ENCODE measurements around the gene NDUFS3. TPM values are rescaled to one million over a fixed set of nuclear protein-coding genes. Genes with fewer than 3 reads are reported as not detected.

Gene NDUFS3
- total RNA-seq, 1 experiment from 2014 or later: 104 TPM

DNA sequence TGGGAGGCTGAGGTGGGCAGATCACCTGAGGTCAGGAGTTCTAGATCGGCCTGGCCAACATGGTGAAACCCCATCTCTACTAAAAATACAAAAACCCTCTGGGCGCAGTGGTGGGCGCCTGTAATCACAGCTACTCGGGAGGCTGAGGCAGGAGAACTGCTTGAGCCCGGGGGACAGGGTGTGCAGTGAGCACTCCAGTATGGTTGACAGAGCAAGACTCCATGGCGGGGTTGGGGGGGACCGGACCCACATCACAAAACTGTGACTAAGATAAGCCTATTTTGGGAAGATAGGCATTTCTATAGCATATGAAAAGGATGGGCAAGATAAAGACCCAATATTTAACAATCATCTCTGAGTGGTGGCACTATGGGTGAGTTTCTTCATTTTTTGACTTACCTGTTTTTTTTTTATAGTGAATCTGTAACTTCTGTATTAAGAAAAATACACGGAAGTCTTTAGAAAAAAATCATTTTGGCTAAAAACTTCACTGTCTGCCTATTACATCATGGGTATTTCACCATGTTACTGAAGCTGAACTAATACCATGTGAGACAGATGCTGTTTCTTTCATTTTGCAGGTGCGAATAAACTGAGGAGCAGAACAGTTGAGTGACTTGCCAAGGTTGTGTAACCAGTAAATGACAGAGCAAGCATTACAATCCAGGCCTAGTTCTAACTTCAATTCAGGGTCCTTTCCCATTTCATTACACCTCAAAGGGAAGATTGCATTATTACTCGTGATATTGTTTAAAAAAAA, 28.4 kb upstream of the NDUFS3 start:
- peak overlapping the region; percentile 70 for H3K27ac Mint-ChIP-seq (ENCODE audit: unreplicated experiment)
- BruUV-seq (replicated peaks): no TSS peak
- no peak for DNase-seq
- no peaks in the 10 kb centered on the region for H3K27me3 Mint-ChIP-seq (ENCODE audit: unreplicated experiment)
- TF ChIP-seq, protein P1, sequence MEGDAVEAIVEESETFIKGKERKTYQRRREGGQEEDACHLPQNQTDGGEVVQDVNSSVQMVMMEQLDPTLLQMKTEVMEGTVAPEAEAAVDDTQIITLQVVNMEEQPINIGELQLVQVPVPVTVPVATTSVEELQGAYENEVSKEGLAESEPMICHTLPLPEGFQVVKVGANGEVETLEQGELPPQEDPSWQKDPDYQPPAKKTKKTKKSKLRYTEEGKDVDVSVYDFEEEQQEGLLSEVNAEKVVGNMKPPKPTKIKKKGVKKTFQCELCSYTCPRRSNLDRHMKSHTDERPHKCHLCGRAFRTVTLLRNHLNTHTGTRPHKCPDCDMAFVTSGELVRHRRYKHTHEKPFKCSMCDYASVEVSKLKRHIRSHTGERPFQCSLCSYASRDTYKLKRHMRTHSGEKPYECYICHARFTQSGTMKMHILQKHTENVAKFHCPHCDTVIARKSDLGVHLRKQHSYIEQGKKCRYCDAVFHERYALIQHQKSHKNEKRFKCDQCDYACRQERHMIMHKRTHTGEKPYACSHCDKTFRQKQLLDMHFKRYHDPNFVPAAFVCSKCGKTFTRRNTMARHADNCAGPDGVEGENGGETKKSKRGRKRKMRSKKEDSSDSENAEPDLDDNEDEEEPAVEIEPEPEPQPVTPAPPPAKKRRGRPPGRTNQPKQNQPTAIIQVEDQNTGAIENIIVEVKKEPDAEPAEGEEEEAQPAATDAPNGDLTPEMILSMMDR (IDR thresholded peaks at IDR 0.05; ENCODE audit: unreplicated experiment): no peak
- H3K4me3 Mint-ChIP-seq (ENCODE audit: low read depth, unreplicated experiment): peak overlapping the region; percentile 90
- intact Hi-C loops (cut with micrococcal nuclease; ENCODE audit: unreplicated experiment): loop anchor here (5.0 kb wide), 1 partner anchor 43 kb away; no protein-coding TSS in a partner anchor
- H3K36me3 Mint-ChIP-seq (ENCODE audit: insufficient read depth, unreplicated experiment): peaks cover 54% of the 10 kb centered on the region
- peaks cover 22% of the 10 kb centered on the region for H3K4me1 Mint-ChIP-seq (ENCODE audit: low read depth, unreplicated experiment)
- CTCF ChIA-PET: interaction anchor here (1.7 kb wide), 1 partner anchor 41 kb away, joined by 5 read pairs; no protein-coding TSS in a partner anchor
- H3K9me3 Mint-ChIP-seq (ENCODE audit: low read depth, unreplicated experiment): no peaks in the 10 kb centered on the region

DNA sequence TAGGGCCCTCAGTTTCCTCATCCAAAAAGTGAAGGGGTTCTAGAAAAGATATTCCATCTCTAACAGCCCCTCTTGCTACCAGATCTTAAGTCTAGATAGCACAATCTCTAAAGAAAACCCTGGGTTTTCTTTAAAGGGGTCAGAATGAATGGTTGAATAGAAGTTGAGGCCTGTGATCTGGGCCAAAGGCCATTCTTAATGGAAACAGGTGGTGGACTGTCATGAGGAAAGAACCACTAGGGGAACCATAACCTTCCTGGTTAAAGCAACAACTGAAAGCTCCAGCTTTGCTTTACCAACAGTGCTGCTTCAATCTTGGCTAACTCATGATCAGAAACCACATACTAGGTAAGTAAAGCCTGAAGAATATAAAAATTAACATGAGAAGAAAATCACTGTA, 27.8 kb upstream of the NDUFS3 start:
- H3K36me3 Mint-ChIP-seq (ENCODE audit: insufficient read depth, unreplicated experiment): peaks cover 54% of the 10 kb centered on the region
- BruUV-seq (replicated peaks): no TSS peak
- DNase-seq: no peak
- no peaks in the 10 kb centered on the region for H3K27me3 Mint-ChIP-seq (ENCODE audit: unreplicated experiment)
- H3K27ac Mint-ChIP-seq (ENCODE audit: unreplicated experiment): peak overlapping the region; percentile 70
- TF ChIP-seq, protein P1 (IDR thresholded peaks at IDR 0.05; ENCODE audit: unreplicated experiment): peak; percentile 19
- H3K4me1 Mint-ChIP-seq (ENCODE audit: low read depth, unreplicated experiment): peaks cover 22% of the 10 kb centered on the region
- H3K4me3 Mint-ChIP-seq (ENCODE audit: low read depth, unreplicated experiment): peak overlapping the region; percentile 90
- no peaks in the 10 kb centered on the region for H3K9me3 Mint-ChIP-seq (ENCODE audit: low read depth, unreplicated experiment)
- CTCF ChIA-PET: interaction anchor here (1.7 kb wide), 1 partner anchor 42 kb away, joined by 5 read pairs; no protein-coding TSS in a partner anchor
- intact Hi-C loops (cut with micrococcal nuclease; ENCODE audit: unreplicated experiment): loop anchor here (5.0 kb wide), 1 partner anchor 44 kb away; no protein-coding TSS in a partner anchor

DNA sequence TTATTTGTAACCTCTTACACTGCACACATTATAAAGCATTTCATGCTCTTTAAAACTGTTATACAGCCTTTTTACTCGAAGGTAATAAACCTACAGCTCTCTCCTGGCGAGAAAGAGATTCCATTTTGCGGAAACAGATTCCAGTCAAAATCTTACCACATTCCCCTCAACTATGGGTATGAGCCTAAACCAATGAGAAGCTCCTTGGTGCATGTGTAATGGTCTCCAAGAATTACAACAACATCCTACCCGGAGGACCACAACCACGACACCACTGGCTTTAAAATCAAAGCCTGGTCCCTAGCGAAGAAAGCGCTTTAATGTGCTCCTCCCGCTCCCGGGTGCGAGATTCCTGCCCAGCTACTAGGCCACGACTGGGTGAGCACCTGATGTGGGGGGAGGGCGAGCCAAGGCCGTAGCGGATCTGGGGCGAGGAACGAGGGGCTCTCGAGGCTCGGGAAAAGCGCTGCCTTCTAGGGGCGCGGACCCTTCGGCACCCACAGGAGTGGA, 26.8 kb upstream of the NDUFS3 start:
- CTCF ChIA-PET: interaction anchor here (0.6 to 1.7 kb wide), 7 partner anchors 14 to 90 kb away, joined by 3 to 7 read pairs (median 4); no protein-coding TSS in a partner anchor
- intact Hi-C loops (cut with micrococcal nuclease; ENCODE audit: unreplicated experiment): loop anchor here (5.0 kb wide), 1 partner anchor 45 kb away; no protein-coding TSS in a partner anchor
- H3K9me3 Mint-ChIP-seq (ENCODE audit: low read depth, unreplicated experiment): no peaks in the 10 kb centered on the region
- H3K36me3 Mint-ChIP-seq (ENCODE audit: insufficient read depth, unreplicated experiment): peaks cover 46% of the 10 kb centered on the region
- peak overlapping the region; percentile 85 for H3K27ac Mint-ChIP-seq (ENCODE audit: unreplicated experiment)
- TF ChIP-seq, protein P1 (IDR thresholded peaks at IDR 0.05; ENCODE audit: unreplicated experiment): no peak
- H3K4me3 Mint-ChIP-seq (ENCODE audit: low read depth, unreplicated experiment): peak overlapping the region; percentile 90
- no TSS peak for BruUV-seq (replicated peaks)
- H3K27me3 Mint-ChIP-seq (ENCODE audit: unreplicated experiment): no peaks in the 10 kb centered on the region
- DNase-seq: peak; percentile 35
- peaks cover 17% of the 10 kb centered on the region for H3K4me1 Mint-ChIP-seq (ENCODE audit: low read depth, unreplicated experiment)

DNA sequence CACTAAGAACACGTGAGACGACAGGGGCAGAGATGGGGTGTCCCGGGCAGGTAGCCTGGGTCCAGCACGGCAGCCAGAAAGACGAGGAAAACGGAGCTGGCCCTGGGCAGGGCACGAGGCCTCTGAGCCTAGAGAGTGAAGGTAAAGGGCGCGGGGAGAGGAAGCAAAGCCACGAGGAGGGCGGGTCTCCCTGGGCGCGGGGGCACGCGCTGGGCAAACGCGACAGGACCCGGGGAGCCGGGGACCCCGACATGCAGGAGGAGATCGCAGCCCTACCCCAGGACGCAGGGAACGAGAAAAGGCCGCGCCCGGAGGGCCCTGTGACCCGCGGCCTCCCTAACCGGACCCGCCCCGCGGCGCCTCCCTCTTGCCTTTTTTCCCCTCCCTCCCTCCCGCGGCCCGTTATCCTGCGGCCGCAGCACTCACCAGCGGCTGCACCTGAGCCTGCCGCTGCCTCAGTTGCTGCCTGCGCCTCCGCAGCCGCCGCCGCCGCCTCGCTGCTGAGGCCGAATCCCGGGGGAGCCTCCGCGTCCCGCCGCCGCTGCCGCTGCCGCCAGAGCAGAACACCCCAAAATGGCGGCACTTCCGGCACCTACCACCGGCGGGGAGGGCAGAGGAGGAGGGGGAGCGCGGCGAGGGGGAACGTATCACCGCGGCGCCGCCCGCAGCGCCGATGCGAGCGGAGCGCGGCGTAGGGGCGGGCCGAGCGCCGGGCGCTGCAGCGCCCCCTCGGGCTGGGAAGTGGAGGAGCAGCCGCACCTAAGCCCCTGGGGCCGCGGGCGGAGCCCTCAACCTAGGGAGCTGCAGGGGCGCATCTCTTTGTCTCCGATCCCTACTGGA, 26.1 kb upstream of the NDUFS3 start, which contains the start of gene CELF1:
CELF1 (minus strand) TSS at position 567 of the 840 bp plus-strand sequence. CDS start 53,609 bp downstream, outside the sequence.
- Mint-ChIP-seq H3K4me3 (ENCODE audit: low read depth, unreplicated experiment) (peak within 1 kb of the TSS; percentile 90), H3K36me3 (ENCODE audit: insufficient read depth, unreplicated experiment) (peaks cover 40% of the 10 kb centered on the region), H3K4me1 (ENCODE audit: low read depth, unreplicated experiment) (peaks cover 14% of the 10 kb centered on the region), H3K9me3 (ENCODE audit: low read depth, unreplicated experiment) (no peaks in the 10 kb centered on the region), H3K27me3 (ENCODE audit: unreplicated experiment) (no peaks in the 10 kb centered on the region), H3K27ac (ENCODE audit: unreplicated experiment) (peak within 1 kb of the TSS; percentile 85)
- intact Hi-C loops (cut with micrococcal nuclease; ENCODE audit: unreplicated experiment): loop anchor here (5.0 kb wide), 1 partner anchor 45 kb away; no protein-coding TSS in a partner anchor
- no TSS peak for BruUV-seq (replicated peaks)
- CTCF ChIA-PET: interaction anchor here (0.6 to 1.7 kb wide), 9 partner anchors 12 to 736 kb away, joined by 3 to 7 read pairs (median 4); partner anchors contain the start of gene PTPMT1
- TF ChIP-seq, protein P1 (IDR thresholded peaks at IDR 0.05; ENCODE audit: unreplicated experiment): peak; percentile 82
- peak; percentile 94 for DNase-seq
